IPS-15b (cell line): ENCODE measurements around the gene SMYD3.

Experiments
- H3K27me3 ChIP-seq: one replicate; pipeline ENCODE4 v1.6.1; 2013; ENCODE audit warnings: low read length; ENCODE audit not compliant: control insufficient read depth, insufficient read depth
- H3K36me3 ChIP-seq: one replicate; pipeline ENCODE4 v1.6.1; 2013; ENCODE audit warnings: low read length; ENCODE audit not compliant: control insufficient read depth, insufficient read depth
- H3K4me1 ChIP-seq: one replicate; pipeline ENCODE4 v1.6.1; 2013; ENCODE audit warnings: mild to moderate bottlenecking, low read length; ENCODE audit not compliant: control insufficient read depth, insufficient read depth
- H3K4me3 ChIP-seq: one replicate; pipeline ENCODE4 v1.5.1; 2013; ENCODE audit warnings: low read depth, low read length
- H3K9ac ChIP-seq: one replicate; pipeline ENCODE4 v1.6.1; 2013; ENCODE audit warnings: low read depth, mild to moderate bottlenecking, low read length
- H3K9me3 ChIP-seq: one replicate; pipeline ENCODE4 v1.6.1; 2013; ENCODE audit warnings: mild to moderate bottlenecking, low read length; ENCODE audit not compliant: control insufficient read depth, insufficient read depth

Gene SMYD3

DNA sequence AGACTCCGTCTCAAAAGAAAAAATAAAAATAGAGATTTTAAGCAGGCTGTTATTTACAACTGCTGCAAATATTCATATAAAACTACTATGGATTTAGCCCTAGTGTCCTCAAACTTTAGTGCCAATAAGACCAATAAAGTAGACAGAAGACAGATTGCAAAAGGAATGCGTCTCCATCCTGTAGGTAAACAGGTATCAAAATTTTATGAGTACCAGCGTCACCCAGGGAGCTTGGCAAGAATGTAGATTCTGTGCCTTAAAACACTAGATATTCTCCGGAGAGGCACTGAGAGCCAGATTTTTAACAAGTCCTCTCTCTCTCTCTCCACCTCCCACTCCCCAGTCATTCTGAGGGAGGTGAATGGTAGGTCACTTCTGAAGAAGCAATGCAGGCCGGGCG is 18.4 kb downstream of the SMYD3 start:
- Histone ChIP-seq H3K27me3 (no peaks in the 10 kb centered on the region), H3K36me3 (no peaks in the 10 kb centered on the region), H3K4me3 (no peak overlapping the region), H3K9me3 (no peaks in the 10 kb centered on the region), H3K4me1 (peaks cover 4% of the 10 kb centered on the region), H3K9ac (no peak overlapping the region)

DNA sequence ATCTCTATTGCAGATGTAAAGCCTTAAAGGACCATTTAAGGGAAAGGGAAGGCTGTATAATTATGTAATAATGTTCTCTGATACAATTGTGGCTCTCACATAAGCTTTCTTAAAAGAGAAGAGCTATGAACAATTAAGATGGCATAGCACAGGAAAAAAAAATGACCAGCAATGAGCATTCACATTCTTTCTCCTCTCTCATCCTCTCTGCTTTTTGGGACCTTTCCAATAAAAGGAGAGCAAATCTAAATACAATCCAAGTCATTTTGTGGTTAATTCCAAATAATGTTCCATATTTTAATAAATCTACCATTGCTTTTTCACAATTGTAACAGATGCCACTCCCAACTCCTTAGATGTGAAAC is 23.5 kb downstream of the SMYD3 start:
- no peaks in the 10 kb centered on the region for H3K27me3 ChIP-seq
- H3K36me3 ChIP-seq: no peaks in the 10 kb centered on the region
- H3K4me3 ChIP-seq: no peak overlapping the region
- no peaks in the 10 kb centered on the region for H3K4me1 ChIP-seq
- no peak overlapping the region for H3K9ac ChIP-seq
- no peaks in the 10 kb centered on the region for H3K9me3 ChIP-seq

DNA sequence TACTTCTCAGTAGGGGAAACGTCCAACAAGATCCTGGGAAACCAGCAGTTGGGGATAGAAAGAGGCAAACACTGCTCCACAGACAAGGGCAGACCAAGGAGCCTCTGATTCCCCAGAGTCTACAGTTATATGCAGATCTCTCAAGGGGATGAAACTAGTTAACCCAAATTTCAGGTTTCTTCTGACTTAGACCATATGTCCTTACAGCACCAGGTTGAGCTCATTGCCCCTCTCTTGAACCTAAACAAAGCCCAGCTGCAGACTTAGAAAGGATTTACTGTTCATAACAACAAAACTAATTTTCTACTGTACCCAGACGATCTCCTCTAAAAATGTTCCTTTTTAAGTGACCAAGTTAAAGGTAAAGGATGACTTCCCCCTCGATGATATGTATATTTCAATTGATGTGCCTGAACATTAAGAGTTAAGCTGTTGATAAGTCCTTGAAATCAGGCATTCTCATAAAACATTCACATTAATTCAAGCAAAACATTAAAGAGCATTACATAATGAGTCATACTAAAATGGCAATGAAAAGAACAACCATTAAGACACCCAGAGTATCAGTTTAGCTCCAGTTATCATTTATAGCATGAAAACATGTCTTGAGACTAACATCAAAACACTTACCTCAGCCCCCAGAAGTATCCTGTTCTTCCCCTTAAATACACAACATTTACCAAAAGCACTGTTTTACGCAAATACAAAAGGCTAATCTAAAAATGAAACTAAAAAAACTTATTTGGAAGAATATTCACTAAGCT is 24.1 kb downstream of the SMYD3 start:
- Histone ChIP-seq H3K36me3 (no peaks in the 10 kb centered on the region), H3K9ac (no peak overlapping the region), H3K4me1 (no peaks in the 10 kb centered on the region), H3K4me3 (no peak overlapping the region), H3K9me3 (no peaks in the 10 kb centered on the region), H3K27me3 (no peaks in the 10 kb centered on the region)

DNA sequence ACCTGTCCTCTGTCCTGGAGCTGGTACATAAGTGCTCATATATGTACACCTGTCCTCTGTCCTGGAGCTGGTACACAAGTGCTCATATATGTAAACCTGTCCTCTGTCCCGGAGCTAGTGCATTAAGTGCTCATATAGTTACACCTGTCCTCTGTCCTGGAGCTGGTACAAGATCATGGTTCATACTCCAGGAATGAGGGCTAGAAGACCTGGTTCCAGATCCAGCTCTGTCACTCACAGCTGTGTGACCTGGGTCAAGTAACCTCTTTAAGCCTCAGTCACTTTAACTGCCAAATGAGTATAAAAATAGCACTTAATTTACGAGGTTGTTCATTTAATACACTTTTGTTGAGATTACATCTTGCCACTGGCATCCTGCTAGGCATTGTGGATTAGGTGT is 28.0 kb downstream of the SMYD3 start:
- H3K4me1 ChIP-seq: no peaks in the 10 kb centered on the region
- no peak overlapping the region for H3K9ac ChIP-seq

DNA sequence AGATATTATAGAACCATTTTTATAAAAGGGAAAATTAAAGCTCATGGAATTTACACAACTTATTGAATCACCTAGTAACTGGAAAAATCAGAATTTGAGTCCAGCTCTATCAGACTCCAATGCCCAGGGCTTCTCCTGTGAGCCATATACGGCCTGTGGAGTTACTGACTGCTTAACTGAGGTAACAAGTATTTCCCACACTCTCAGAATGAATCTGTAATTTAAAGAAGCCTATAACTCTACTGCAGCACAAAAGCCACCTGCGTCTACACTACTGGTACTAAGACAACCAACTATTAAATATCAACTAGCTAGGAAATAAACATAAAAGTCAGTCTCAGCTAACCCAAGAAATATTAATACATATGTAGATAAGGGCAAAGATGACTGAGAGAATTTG is 29.4 kb downstream of the SMYD3 start:
- H3K4me3 ChIP-seq: no peak overlapping the region
- no peaks in the 10 kb centered on the region for H3K9me3 ChIP-seq
- H3K4me1 ChIP-seq: no peaks in the 10 kb centered on the region
- H3K36me3 ChIP-seq: no peaks in the 10 kb centered on the region
- H3K9ac ChIP-seq: no peak overlapping the region
- no peaks in the 10 kb centered on the region for H3K27me3 ChIP-seq

More for the DNA sequence above, 28.0 kb downstream of the SMYD3 start:
- Histone ChIP-seq H3K9me3 (no peaks in the 10 kb centered on the region), H3K27me3 (no peaks in the 10 kb centered on the region), H3K4me3 (no peak overlapping the region), H3K36me3 (no peaks in the 10 kb centered on the region)

DNA sequence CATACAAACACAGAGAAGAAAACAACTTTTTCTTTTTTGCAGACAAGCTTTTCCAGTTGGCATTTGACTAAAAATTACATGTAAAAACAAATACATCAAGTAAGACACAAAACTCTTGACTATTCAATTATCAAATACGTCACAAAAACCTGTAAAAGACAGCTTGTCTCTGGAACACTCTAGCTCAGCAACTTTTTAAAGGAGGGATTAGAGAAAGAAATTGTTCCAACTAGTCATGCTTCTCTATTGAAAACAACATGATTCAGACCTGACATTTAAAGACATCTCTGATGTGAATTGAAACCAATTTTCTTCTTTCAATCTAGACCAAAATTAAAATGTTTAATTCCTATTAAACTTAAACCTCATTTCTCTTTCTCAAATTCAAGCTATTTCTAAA is 30.3 kb downstream of the SMYD3 start:
- Histone ChIP-seq H3K9ac (no peak overlapping the region), H3K27me3 (no peaks in the 10 kb centered on the region), H3K4me1 (no peaks in the 10 kb centered on the region), H3K36me3 (no peaks in the 10 kb centered on the region), H3K9me3 (no peaks in the 10 kb centered on the region), H3K4me3 (no peak overlapping the region)

DNA sequence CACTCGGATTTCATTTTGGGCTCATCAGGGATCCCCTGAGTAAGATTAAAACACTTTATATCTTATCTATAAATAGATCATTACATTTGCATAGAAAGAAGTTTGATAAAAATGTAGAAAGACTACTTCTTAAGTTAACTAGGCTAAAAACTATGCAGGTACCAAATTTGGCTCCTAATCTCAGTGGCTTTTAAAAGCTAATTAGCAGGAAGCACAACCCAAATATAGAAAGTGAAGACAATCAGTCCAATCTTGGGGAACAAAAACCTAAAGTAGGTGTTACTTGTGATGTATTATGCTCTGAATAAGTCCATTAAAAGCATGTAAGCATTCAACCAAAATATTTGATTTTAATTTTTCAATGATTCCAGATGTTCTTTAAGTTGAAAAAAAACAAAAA is 35.4 kb downstream of the SMYD3 start:
- no peak overlapping the region for H3K9ac ChIP-seq
- H3K9me3 ChIP-seq: no peaks in the 10 kb centered on the region
- H3K36me3 ChIP-seq: no peaks in the 10 kb centered on the region
- no peak overlapping the region for H3K4me3 ChIP-seq
- no peaks in the 10 kb centered on the region for H3K27me3 ChIP-seq
- H3K4me1 ChIP-seq: no peaks in the 10 kb centered on the region

DNA sequence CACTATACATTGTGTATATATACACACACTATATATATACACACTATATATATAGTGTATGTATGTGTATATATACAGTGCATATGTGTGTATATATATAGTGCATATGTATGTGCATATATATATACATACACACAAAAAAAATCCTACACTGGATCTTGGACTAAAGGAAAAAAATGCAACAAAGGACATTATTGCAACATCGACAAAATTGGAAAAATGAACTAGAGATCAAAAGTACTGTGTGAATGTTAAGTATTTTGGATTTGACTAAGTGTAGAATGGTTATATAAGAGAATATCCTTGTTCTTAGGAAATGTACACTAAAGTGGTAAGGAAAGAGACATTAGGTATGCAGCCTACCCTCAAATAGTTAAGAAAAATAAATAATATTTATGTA is 36.5 kb downstream of the SMYD3 start:
- Histone ChIP-seq H3K27me3 (no peaks in the 10 kb centered on the region), H3K9ac (no peak overlapping the region), H3K9me3 (no peaks in the 10 kb centered on the region), H3K4me1 (no peaks in the 10 kb centered on the region), H3K4me3 (no peak overlapping the region), H3K36me3 (no peaks in the 10 kb centered on the region)

DNA sequence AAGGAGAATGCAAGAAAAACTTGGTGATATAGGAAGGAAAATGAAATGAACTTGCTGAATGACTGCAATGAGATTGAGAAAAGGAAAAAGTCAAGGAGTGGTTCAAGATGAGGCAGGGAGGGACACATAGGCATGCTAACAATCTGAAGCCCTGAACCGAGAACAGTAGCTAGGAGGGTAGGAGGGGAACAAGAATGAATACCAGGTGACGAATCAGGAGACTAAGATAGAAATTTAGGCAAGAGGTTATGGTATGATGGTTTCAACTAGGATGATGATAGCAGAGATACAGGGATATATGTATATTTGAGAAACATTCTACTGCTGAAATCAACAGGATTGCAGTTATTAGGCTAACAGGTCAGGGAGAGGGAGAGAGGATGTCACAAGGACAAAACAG is 44.1 kb downstream of the SMYD3 start:
- Histone ChIP-seq H3K36me3 (no peaks in the 10 kb centered on the region), H3K4me3 (no peak overlapping the region), H3K9me3 (no peaks in the 10 kb centered on the region), H3K27me3 (no peaks in the 10 kb centered on the region), H3K9ac (no peak overlapping the region), H3K4me1 (no peaks in the 10 kb centered on the region)

DNA sequence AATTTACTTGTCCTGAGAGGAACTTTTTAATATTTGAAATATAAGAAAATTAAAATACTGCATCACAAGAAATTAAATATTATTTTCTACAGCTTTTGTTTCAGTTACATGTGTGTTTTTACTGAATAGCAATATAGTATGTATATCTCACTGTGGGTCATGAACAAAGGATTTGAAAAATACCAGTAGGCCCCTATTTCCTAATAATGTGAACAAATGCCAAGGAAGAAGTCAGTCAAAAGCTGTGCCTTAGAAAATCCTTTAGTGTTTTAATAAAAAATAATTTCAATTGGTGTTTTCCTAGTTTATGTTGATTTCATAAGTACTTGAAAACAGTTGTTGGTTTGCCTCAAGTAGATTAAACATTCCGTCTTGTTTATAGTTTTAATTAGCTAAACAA is 46.7 kb downstream of the SMYD3 start:
- Histone ChIP-seq H3K4me1 (no peaks in the 10 kb centered on the region), H3K36me3 (no peaks in the 10 kb centered on the region), H3K4me3 (no peak overlapping the region), H3K9ac (no peak overlapping the region), H3K9me3 (no peaks in the 10 kb centered on the region), H3K27me3 (no peaks in the 10 kb centered on the region)

DNA sequence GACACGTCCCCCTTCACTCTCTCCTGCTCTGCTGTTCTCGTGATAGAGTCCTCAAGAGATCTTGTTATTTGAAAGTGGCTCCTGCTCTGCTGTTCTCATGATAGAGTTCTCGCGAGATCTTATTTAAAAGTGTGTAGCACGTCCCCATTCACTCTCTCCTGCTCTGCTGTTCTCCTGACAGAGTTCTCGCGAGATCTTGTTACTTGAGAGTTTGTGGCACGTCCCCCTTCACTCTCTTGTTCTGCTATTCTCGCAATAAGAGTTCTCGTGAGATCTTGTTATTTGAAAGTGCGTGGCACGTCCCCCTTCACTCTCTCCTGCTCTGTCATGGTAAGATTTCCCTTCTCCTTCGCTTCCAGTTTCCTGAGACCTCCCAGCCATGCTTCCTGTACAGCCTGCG is 47.9 kb downstream of the SMYD3 start:
- Histone ChIP-seq H3K9me3 (no peaks in the 10 kb centered on the region), H3K4me3 (no peak overlapping the region), H3K9ac (no peak overlapping the region), H3K27me3 (no peaks in the 10 kb centered on the region), H3K36me3 (no peaks in the 10 kb centered on the region), H3K4me1 (no peaks in the 10 kb centered on the region)

DNA sequence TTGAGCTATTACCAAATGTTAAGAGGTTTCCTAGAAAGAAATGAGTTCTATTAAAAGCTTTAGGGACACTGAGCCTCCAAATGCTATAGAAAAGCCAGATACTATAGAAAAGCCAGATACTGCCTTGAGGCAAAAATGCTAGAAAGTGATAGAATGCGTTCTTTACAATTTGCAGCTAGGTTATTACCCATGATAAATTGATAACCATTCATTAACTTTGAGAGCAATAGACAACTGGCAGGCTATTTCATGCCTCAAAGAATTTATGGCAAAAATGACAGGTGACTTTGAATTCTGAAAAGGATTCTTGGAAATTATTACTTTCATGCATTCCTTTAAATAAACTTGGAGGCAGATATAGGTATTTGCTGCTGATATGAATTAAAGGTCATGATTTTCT is 51.6 kb downstream of the SMYD3 start:
- H3K9ac ChIP-seq: no peak overlapping the region
- no peaks in the 10 kb centered on the region for H3K4me1 ChIP-seq
- H3K27me3 ChIP-seq: no peaks in the 10 kb centered on the region
- no peaks in the 10 kb centered on the region for H3K36me3 ChIP-seq
- H3K4me3 ChIP-seq: no peak overlapping the region
- H3K9me3 ChIP-seq: no peaks in the 10 kb centered on the region
